ENCODE measurements around the gene GPR61.

GPR61 gene

DNA sequence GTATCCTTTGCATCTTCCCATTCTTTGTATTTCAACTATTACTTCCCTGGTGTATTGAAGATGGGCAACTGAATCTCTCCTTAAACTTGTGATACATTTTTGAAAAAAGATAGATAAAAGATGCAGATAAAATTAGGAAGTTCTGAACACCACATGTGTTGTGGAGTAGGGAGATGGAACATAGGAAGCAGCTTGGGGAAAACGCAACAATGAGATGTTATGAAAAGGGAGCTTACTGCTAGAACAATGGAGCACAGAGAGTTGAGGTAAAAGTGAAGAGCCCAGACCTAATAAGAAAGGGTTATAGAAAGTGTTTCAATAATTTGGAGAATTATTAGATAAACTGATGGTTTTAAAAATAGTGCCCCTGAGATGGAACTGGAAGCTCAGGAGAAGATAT, 29.7 kb downstream of the GPR61 start:
- DNase-seq (ENCODE audit: low spot score), result no peak

DNA sequence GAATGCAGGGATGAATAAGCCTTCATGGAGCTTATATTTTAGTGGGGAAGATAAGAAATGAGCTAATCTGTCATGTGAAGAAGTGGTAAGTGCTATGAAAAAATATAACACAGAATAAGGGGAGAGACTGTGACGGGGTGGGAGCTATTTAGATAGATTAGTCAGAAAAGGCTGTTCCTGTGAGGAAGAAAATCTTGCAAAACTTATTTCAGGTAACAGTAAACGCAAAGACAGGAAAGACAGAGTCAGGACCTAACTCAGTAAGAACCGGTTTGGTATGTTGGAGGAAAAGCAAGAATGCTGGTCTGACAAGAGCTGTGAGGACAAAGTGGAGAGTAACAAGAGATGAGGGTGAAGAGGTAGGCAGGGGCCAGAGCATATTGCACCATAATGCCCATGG, 30.7 kb downstream of the GPR61 start:
- DNase-seq (ENCODE audit: low spot score), result no peak

DNA sequence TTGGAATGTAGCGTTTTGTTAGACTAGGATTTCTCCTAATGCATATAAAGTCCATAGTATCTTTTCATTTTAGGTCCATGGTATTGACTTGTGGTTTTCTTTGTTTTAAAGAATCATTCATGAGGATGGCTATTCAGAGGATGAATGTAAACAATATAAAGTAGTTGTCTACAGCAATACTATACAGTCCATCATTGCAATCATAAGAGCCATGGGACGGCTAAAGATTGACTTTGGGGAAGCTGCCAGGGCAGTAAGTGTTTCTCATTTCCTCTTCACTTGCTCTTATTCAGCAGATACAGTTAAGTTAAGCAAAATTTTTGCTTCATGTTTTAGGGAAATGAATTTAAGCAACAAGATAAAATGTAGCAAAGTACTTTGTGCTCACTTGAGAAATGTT, 34.1 kb downstream of the GPR61 start:
- DNase-seq (ENCODE audit: low spot score), result no peak

DNA sequence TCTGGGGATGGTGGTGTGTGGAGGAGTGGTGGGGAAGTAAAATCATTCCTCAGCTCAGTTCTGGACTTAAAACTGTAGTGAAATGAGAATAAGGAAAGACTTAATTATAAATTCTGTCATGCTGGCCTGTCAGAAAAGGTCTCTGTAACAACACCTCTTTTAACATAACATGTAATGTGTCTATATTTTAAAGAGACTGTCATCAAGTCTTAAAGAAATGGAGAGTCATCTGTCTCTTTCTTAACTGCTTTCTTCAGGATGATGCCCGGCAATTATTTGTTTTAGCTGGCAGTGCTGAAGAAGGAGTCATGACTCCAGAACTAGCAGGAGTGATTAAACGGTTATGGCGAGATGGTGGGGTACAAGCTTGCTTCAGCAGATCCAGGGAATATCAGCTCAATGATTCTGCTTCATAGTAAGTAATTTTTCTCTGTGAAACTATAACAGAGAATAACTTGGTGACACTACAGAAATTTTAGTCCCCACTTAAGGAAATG, 39.3 kb downstream of the GPR61 start:
- no peak for DNase-seq (ENCODE audit: low spot score)

DNA sequence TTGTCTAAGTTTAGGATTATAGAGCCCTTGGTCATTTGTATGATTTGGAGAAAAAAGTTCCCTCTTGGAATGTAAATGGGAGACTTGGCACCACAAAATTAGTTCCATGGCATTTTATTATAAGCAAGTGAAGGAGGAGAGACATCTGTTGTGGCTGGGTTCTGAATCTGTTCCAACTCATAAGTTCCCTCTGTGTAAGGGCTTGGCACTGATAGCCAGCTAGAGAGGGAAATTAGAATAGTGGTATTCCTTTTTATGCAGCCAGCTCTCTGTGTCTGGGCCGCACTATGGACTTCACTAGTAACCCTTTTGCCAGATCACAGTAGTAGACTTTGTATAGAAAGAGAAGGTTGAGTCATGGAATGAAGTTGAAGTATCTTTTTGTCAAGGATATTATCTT, 39.8 kb downstream of the GPR61 start:
- no peak for DNase-seq (ENCODE audit: low spot score)

DNA sequence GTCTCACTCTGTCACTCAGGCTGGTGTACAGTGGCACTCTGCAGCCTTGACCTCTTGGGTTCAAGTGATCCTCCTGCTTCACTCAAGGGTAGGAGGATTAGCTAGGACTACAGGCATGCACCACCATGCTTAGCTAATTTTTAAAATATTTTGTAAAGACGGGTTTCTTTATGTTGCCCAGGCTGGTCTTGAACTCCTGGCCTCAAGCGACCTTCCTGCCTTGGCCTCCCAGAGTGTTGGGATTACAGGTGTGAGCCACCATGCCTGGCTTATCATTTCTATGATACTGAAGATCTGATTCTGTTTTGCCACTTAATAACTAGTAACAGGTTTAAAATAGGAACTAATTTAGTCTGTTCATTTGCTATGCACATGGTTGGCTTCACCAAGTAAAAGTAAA, 42.3 kb downstream of the GPR61 start:
- no peak for DNase-seq (ENCODE audit: low spot score)

DNA sequence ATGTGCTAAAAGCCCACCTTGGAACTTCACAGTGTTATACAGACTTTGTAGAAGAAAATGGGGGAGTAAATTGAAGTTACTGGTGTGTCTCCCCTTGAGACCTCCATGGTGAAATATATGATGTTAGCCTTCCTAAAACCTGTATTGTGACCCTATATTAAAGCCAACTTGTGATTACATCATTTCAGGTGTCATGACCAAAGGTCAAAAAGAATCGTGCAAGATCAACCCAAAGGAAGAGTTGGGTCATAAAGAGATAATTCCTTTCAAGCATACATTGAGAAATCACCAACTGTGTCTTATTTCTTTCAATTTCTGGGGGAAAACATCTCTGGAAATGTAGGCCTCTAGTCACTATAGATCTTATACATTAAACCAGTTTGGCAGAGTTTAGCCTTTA, 45.1 kb downstream of the GPR61 start:
- no peak for DNase-seq (ENCODE audit: low spot score)

DNA sequence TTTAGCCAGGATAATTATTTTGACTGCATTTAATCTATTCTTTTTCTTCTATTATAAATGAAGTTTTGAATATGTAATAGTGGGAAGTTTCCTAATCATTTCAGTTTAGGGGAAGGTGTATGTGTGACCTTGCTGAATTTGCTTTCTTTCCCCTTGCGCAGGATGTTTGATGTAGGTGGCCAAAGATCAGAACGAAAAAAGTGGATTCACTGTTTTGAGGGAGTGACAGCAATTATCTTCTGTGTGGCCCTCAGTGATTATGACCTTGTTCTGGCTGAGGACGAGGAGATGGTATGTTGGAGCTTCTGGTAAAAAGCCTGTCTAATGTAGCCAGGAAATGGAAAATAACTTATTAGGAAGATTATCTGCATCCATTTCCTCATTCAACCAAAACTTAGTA, 46.4 kb downstream of the GPR61 start:
- no peak for DNase-seq (ENCODE audit: low spot score)

DNA sequence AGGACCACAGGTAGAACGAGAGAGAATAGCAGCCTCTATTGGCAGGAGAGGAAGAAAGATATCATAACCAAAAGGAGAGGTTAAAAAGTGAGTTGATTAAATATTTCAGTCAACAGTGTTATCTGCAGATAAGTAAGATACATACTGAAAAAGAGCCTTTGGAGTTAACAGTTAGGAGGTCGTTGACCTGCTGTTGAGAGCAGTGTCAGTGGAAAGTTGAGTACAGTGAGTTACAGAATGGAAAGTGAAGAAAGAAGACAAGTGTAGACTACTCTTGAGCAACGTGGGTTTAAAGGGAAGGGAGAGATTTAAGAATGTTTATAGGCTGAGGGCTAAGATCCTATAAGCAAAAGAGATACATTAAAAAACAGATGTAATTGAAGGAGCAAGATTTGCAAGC, 49.5 kb downstream of the GPR61 start:
- DNase-seq (ENCODE audit: low spot score), result no peak

DNA sequence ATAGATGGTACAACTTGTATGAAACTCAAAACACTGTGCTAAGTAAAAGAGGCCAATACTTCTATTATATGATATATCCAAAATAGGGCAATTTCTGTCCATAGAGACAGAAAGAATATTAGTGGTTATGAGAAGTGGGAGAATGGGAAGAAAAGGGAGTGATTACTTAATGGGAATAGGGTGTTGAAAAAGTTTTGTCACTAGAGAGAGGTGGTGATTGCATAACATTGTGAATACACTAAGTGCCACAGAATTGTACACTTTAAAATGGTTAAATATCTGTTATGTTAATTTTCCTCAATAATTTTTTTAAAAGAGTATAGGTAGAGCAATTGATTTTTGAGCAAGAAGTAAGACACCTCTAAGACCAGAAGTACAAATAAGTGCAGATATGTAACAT, 50.0 kb downstream of the GPR61 start:
- DNase-seq (ENCODE audit: low spot score), result no peak

DNA sequence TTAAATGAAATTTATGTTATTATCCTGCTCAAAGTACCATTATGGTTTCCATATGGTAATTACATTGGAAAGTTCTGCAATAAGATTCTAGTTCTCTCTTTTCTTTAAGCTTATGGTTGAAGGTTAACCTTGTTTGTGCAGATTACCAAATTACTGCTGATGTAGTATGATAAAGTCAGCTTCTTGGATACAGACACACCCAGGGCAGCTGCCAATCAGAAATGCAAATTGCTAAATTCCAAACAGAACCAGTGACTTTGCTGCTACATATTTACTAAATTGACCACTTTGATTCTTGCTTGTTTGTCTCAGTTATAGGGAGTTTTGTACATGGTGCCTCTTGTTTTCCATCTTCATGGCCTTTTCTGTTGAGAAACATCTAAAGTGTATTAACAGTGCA, 53.2 kb downstream of the GPR61 start:
- no peak for DNase-seq (ENCODE audit: low spot score)

DNA sequence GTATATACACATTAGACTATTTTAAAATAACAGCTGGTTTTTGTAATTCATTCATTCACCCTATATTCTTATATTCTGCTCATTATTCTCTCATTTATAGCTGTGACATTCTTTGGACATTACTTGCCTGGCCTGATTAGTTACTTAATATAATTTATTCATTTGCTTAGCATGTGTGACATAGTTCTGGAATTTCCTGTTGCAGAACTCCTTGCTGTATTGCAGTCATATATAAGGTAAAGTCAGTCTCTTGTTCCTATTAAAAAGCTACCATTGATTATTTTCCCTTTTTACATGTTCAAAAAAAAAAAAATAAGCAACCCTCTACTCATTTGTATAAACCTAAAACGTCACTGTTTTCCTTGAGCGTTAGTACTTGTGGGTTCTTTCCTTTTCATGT, 55.9 kb downstream of the GPR61 start:
- DNase-seq (ENCODE audit: low spot score), result no peak
